H1 (cell line): ENCODE results near the gene C22orf39. TPM values are rescaled to one million over a fixed set of nuclear protein-coding genes. Genes with fewer than 3 reads are reported as not detected.

Source experiments
- CTCF ChIA-PET: fragments of 300-600 bp; sonication (Branson Sonifier 250); formaldehyde crosslinking; loops from one replicate; lab custom pipeline; 2021; ENCODE audit not compliant: partially characterized antibody; lab: Charles Lee
- POLR2A ChIA-PET: fragments of 300-600 bp; sonication (Branson Sonifier 250); formaldehyde crosslinking; loops from one replicate; lab custom pipeline; 2021; ENCODE audit warnings: inconsistent platforms; ENCODE audit not compliant: partially characterized antibody; lab: Charles Lee
- DNase-seq, 2 experiments: peaks; one replicate each; pipeline versions ENCODE4 v3.0.0 to v3.0.0-alpha.2; 2010 to 2022; ENCODE audit warnings: low spot score in 2 of 2, low read depth in 1 of 2, mixed read lengths in 1 of 2
- FAIRE-seq: peaks from 2 replicates; lab custom pipeline; 2011; peaks lifted over from hg19 to GRCh38; lab: Jason Lieb, UNC
- H2AFZ ChIP-seq: 2 replicates; pipeline ENCODE4 v1.8.1; 2012; ENCODE audit warnings: low read length, inconsistent platforms
- H2AK5ac ChIP-seq: 2 replicates; pipeline ENCODE4 v1.6.1; 2013; ENCODE audit warnings: low read depth, low read length
- H2BK120ac ChIP-seq: replicated peaks from 2 replicates; pipeline ENCODE3; 2013; ENCODE audit warnings: low read depth, low read length, inconsistent platforms
- H2BK12ac ChIP-seq: 2 replicates; pipeline ENCODE4 v1.6.1; 2013; ENCODE audit warnings: low read depth, low read length
- H2BK15ac ChIP-seq: 2 replicates; pipeline ENCODE4 v1.6.1; 2013; ENCODE audit warnings: low read length
- H2BK20ac ChIP-seq: 2 replicates; pipeline ENCODE4 v1.6.1; 2013; ENCODE audit warnings: low read length
- H2BK5ac ChIP-seq: 2 replicates; pipeline ENCODE4 v1.6.1; 2013; ENCODE audit warnings: low read depth, low read length
- H3K14ac ChIP-seq: 2 replicates; pipeline ENCODE4 v1.6.1; 2013; ENCODE audit warnings: inconsistent platforms; ENCODE audit not compliant: insufficient read length
- H3K18ac ChIP-seq: 2 replicates; pipeline ENCODE4 v1.6.1; 2013; ENCODE audit warnings: low read length; ENCODE audit errors: extremely low read depth
- H3K23ac ChIP-seq: 2 replicates; pipeline ENCODE4 v1.6.1; 2013; ENCODE audit warnings: inconsistent platforms; ENCODE audit not compliant: insufficient read length
- H3K23me2 ChIP-seq: 2 replicates; pipeline ENCODE4 v1.6.1; 2013; ENCODE audit warnings: low read depth, low read length
- H3K27ac ChIP-seq: 2 replicates; pipeline ENCODE4 v1.6.1; 2011; ENCODE audit warnings: low read depth, low read length, inconsistent platforms
- H3K27me3 ChIP-seq, 4 experiments: replicated peaks in 1 of 4; 1 replicate in 1 of 4; 2 replicates in 3 of 4; pipeline versions ENCODE4 v1.6.1 to v1.8.1; 2011 to 2013; ENCODE audit warnings: low read length in 3 of 4, mild to moderate bottlenecking in 3 of 4, inconsistent platforms in 2 of 4, mixed read lengths in 2 of 4, moderate library complexity in 1 of 4; ENCODE audit not compliant: control insufficient read depth in 3 of 4, insufficient read depth in 3 of 4; ENCODE audit errors: extremely low read depth in 1 of 4
- H3K36me3 ChIP-seq, 4 experiments: 2 replicates each; pipeline versions ENCODE4 v1.6.1 to v1.8.1; 2011 to 2013; ENCODE audit warnings: mild to moderate bottlenecking in 4 of 4, low read length in 3 of 4, moderate library complexity in 2 of 4, control low read depth in 1 of 4, inconsistent platforms in 1 of 4; ENCODE audit not compliant: insufficient read depth in 4 of 4, control insufficient read depth in 2 of 4
- H3K4ac ChIP-seq: replicated peaks from 2 replicates; pipeline ENCODE3; 2013; ENCODE audit warnings: low read length, low read depth, mixed read lengths, inconsistent platforms; ENCODE audit not compliant: insufficient read length
- H3K4me1 ChIP-seq, 4 experiments: replicated peaks in 1 of 4; 1 replicate in 1 of 4; 2 replicates in 3 of 4; pipeline versions ENCODE4 v1.6.1 to v1.8.1; 2011 to 2013; ENCODE audit warnings: low read length in 3 of 4, inconsistent platforms in 2 of 4, mixed read lengths in 1 of 4; ENCODE audit not compliant: insufficient read depth in 4 of 4, control insufficient read depth in 3 of 4
- H3K4me2 ChIP-seq, 2 experiments: 2 replicates each; pipeline versions ENCODE4 v1.6.1 to v1.8.1; 2011 to 2013; ENCODE audit warnings: low read depth in 2 of 2, low read length in 2 of 2, control low read depth in 1 of 2, inconsistent platforms in 1 of 2, mild to moderate bottlenecking in 1 of 2; ENCODE audit not compliant: insufficient read depth in 1 of 2
- H3K4me3 ChIP-seq, 4 experiments: fragments of 200-600, 300-600 bp in 1 of 4; sonication (generic), shearing (Covaris generic), sonication (Bioruptor Twin) in 1 of 4; 2 replicates each; pipeline versions ENCODE4 v1.5.1 to v1.8.1; 2011 to 2016; ENCODE audit warnings: low read length in 4 of 4, low read depth in 3 of 4, control low read depth in 2 of 4, inconsistent platforms in 2 of 4, mild to moderate bottlenecking in 2 of 4, mixed read lengths in 1 of 4, moderate library complexity in 1 of 4; ENCODE audit not compliant: insufficient read depth in 2 of 4; ENCODE audit errors: extremely low read depth in 1 of 4
- H3K56ac ChIP-seq: replicated peaks from 2 replicates; pipeline ENCODE3; 2013; ENCODE audit warnings: low read depth, mild to moderate bottlenecking, mixed read lengths, low read length, inconsistent platforms; ENCODE audit not compliant: insufficient read length
- H3K79me1 ChIP-seq: 2 replicates; pipeline ENCODE4 v1.6.1; 2013; ENCODE audit warnings: low read depth, low read length, control low read depth
- H3K79me2 ChIP-seq, 2 experiments: 2 replicates each; pipeline versions ENCODE4 v1.6.1 to v1.8.1; 2012 to 2013; ENCODE audit warnings: low read length in 2 of 2, mild to moderate bottlenecking in 2 of 2, inconsistent platforms in 1 of 2; ENCODE audit not compliant: insufficient read depth in 2 of 2, control insufficient read depth in 1 of 2
- H3K9ac ChIP-seq, 4 experiments: replicated peaks in 1 of 4; 1 replicate in 1 of 4; 2 replicates in 3 of 4; pipeline versions ENCODE4 v1.6.1 to v1.8.1; 2011 to 2013; ENCODE audit warnings: low read depth in 3 of 4, low read length in 3 of 4, control low read depth in 2 of 4, mild to moderate bottlenecking in 2 of 4, moderate library complexity in 2 of 4, inconsistent platforms in 1 of 4; ENCODE audit errors: extremely low read depth in 1 of 4
- H3K9me3 ChIP-seq, 2 experiments: 2 replicates each; pipeline versions ENCODE4 v1.6.1 to v1.8.1; 2012 to 2013; ENCODE audit warnings: mild to moderate bottlenecking in 2 of 2, moderate library complexity in 2 of 2, control low read depth in 1 of 2, inconsistent platforms in 1 of 2, low read depth in 1 of 2, low read length in 1 of 2, mixed read lengths in 1 of 2; ENCODE audit not compliant: insufficient read depth in 2 of 2
- H4K20me1 ChIP-seq, 2 experiments: replicated peaks in 1 of 2; 2 replicates each; pipeline versions ENCODE3 to v1.8.1; 2011 to 2013; ENCODE audit warnings: inconsistent platforms in 2 of 2, low read length in 2 of 2, mild to moderate bottlenecking in 1 of 2; ENCODE audit not compliant: insufficient read depth in 2 of 2, control insufficient read depth in 1 of 2
- H4K5ac ChIP-seq: 2 replicates; pipeline ENCODE4 v1.6.1; 2013; ENCODE audit warnings: low read length, low read depth, mixed read lengths, inconsistent platforms; ENCODE audit not compliant: insufficient read length
- H4K8ac ChIP-seq: 2 replicates; pipeline ENCODE4 v1.8.0; 2013; ENCODE audit warnings: mild to moderate bottlenecking, moderate library complexity, low read length, inconsistent platforms; ENCODE audit not compliant: insufficient read depth; ENCODE audit errors: extremely low read depth
- H4K91ac ChIP-seq: replicated peaks from 2 replicates; pipeline ENCODE3; 2013; ENCODE audit warnings: low read length, mixed read lengths, inconsistent platforms; ENCODE audit not compliant: insufficient read length
- CEBPB ChIP-seq: IDR thresholded peaks from 2 replicates; pipeline ENCODE4 v1.6.1; 2012; ENCODE audit warnings: low read depth, low read length
- EGR1 ChIP-seq: IDR thresholded peaks from 2 replicates; pipeline ENCODE4 v1.6.1; 2011; ENCODE audit warnings: low read depth, low read length, borderline replicate concordance
- EZH2 ChIP-seq: fragments of 200-600 bp; sonication (generic); IDR thresholded peaks from 2 replicates; pipeline ENCODE4 v1.7.1; 2012; ENCODE audit warnings: low read depth, mild to moderate bottlenecking, moderate library complexity, low read length, inconsistent platforms; ENCODE audit not compliant: severe bottlenecking
- FOSL1 ChIP-seq: IDR thresholded peaks from 2 replicates; pipeline ENCODE4 v1.6.1; 2011; ENCODE audit warnings: mild to moderate bottlenecking, low read depth, low read length, moderate library complexity; ENCODE audit not compliant: insufficient read depth
- HDAC2 ChIP-seq, 2 experiments: fragments of 300-600 bp in 1 of 2; sonication (generic) in 1 of 2; IDR thresholded peaks; 2 replicates each; pipeline ENCODE4 v1.6.1; 2011 to 2012; ENCODE audit warnings: low read depth in 2 of 2, low read length in 2 of 2, mild to moderate bottlenecking in 2 of 2, moderate library complexity in 2 of 2, borderline replicate concordance in 1 of 2, inconsistent platforms in 1 of 2
- WGBS, 2 experiments: shearing (Covaris generic) in 1 of 2; methylation state at CpG; one replicate each; pipeline versions ENCODE4 v1.1.6 to v1.1.7; 2013 to 2015; ENCODE audit warnings: low lambda C conversion rate in 2 of 2, mixed read lengths in 2 of 2, inconsistent platforms in 1 of 2, low coverage in 1 of 2, missing lambda C conversion rate in 1 of 2; ENCODE audit not compliant: insufficient replicate concordance in 2 of 2, insufficient coverage in 1 of 2, insufficient read length in 1 of 2; ENCODE audit errors: extremely low coverage in 1 of 2, missing lambda C conversion rate in 1 of 2; 5-methylcytosine and 5-hydroxymethylcytosine counted together
- polyA plus RNA-seq, 7 experiments: library from polyadenylated mRNA; depleted of rRNA in 3 of 7; stranded (reverse) in 5 of 7; unstranded in 2 of 7; fragments of >200 nt in 5 of 7; fragments of 200-250 nt in 2 of 7; gene quantifications; 1 replicate in 5 of 7; 2 replicates in 1 of 7; 4 replicates in 1 of 7; pipeline versions ENCODE4 v1.2.1 to v1.2.3, GENCODE V29; 2011 to 2013; ENCODE audit warnings: missing spikeins in 2 of 7, mixed read lengths in 2 of 7
- total RNA-seq: library from RNA; stranded (reverse); fragmentation: NEBNext Ultra II Directional; extraction: Animal tissue kit (Norgen Biotek cat#: 25700); gene quantifications from 2 replicates; pipeline ENCODE4 v1.2.1, GENCODE V29; 2021
- TF ChIP-seq, protein P1 (sequence below): IDR thresholded peaks from 2 replicates; pipeline ENCODE4 v1.6.1; 2012; ENCODE audit warnings: inconsistent platforms

The C22orf39 gene
- total and polyA plus RNA-seq, 2 of the 8 experiments (the other 6 are each of a cell fraction or from before 2014, with no cell fraction given): 22.7 to 27.7 TPM

GRCh38 chr22:19434829-19435580 lies 12.5 kb downstream of the C22orf39 start:
- ChIA-PET CTCF (no interaction called here), POLR2A (interaction anchor here (0.6 to 7.9 kb wide), 5 partner anchors 11 to 50 kb away, joined by 3 to 127 read pairs (median 33); partner anchors contain the start of genes C22orf39, CDC45 and UFD1)
- WGBS, 2 experiments: 88% methylated on average over 2 of the region's 2 CpGs; no CpG with 5 or more reads in 1 of the 2 experiments
- Histone ChIP-seq H3K27ac (no peak overlapping the region), H3K79me2 (peaks cover 7 to 12% of the 10 kb centered on the region in 2 experiments), H4K91ac (no peak overlapping the region), H3K14ac (no peak overlapping the region), H2AFZ (no peak overlapping the region), H3K4me1 (peaks cover 0 to 6% (median 4%) of the 10 kb centered on the region in 4 experiments; a peak in 5 of 7 replicates), H3K18ac (no peak overlapping the region), H3K4ac (no peak overlapping the region), H4K5ac (no peak overlapping the region), H3K56ac (no peak overlapping the region), H3K4me2 (no peak overlapping the region), H2BK120ac (no peak overlapping the region), H4K20me1 (peaks cover 3 to 8% of the 10 kb centered on the region in 2 experiments), H3K9ac (no peak overlapping the region), H3K27me3 (no peaks in the 10 kb centered on the region), H3K23me2 (peaks cover 11% of the 10 kb centered on the region), H3K9me3 (no peaks in the 10 kb centered on the region), H2BK5ac (no peak overlapping the region), H4K8ac (no peak overlapping the region), H2BK12ac (no peak overlapping the region), H2BK15ac (no peak overlapping the region), H2BK20ac (no peak overlapping the region), H2AK5ac (no peak overlapping the region), H3K36me3 (peaks cover 3 to 11% (median 9%) of the 10 kb centered on the region in 4 experiments; a peak in 5 of 8 replicates), H3K79me1 (no peaks in the 10 kb centered on the region; the same call in 1 of the 2 replicates), H3K23ac (no peak overlapping the region), H3K4me3 (no peak overlapping the region)
- TF ChIP-seq HDAC2 (IDR thresholded peaks at IDR 0.05; ENCODE audit: borderline replicate concordance in 1 of 2, low read depth in 2 of 2, low read length in 2 of 2) (no peak), EZH2 (no peak), FOSL1 (no peak), EGR1 (no peak), CEBPB (no peak)
- TF ChIP-seq, protein P1, sequence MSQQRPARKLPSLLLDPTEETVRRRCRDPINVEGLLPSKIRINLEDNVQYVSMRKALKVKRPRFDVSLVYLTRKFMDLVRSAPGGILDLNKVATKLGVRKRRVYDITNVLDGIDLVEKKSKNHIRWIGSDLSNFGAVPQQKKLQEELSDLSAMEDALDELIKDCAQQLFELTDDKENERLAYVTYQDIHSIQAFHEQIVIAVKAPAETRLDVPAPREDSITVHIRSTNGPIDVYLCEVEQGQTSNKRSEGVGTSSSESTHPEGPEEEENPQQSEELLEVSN: no peak
- FAIRE-seq: no peak
- no peak for DNase-seq
